BJ (cell line): Measurements from ENCODE around the gene DRC3. TPM values are rescaled to one million over a fixed set of nuclear protein-coding genes. Genes with fewer than 3 reads are reported as not detected.

Experiments
- CTCF ChIA-PET: fragments of 350-600 bp; formaldehyde crosslinking; extraction: SDS; loops from one replicate; lab custom pipeline; 2021; ENCODE audit warnings: antibody characterized with exemption, inconsistent platforms; lab: Yijun Ruan, JAX
- POLR2A ChIA-PET: fragments of 300-600 bp; sonication (Branson Sonifier 250); formaldehyde crosslinking; extraction: SDS; loops from one replicate; lab custom pipeline; 2021; ENCODE audit warnings: antibody characterized with exemption; lab: Charles Lee
- DNase-seq: peaks from one replicate; pipeline ENCODE4 v3.0.0-alpha.2; 2011; ENCODE audit warnings: low read depth
- H3K27me3 ChIP-seq: 2 replicates; pipeline ENCODE4 v1.6.0; 2011; ENCODE audit warnings: low read length; ENCODE audit not compliant: control insufficient read depth, insufficient read depth
- H3K36me3 ChIP-seq: 2 replicates; pipeline ENCODE4 v1.5.1; 2011; ENCODE audit warnings: low read length; ENCODE audit not compliant: control insufficient read depth, insufficient read depth
- H3K4me3 ChIP-seq: 2 replicates; pipeline ENCODE4 v1.5.1; 2011; ENCODE audit warnings: low read depth, mild to moderate bottlenecking, control low read depth, low read length
- polyA plus RNA-seq: library from polyadenylated mRNA; depleted of rRNA; stranded (reverse); fragments of >200 nt; gene quantifications from 2 replicates; pipeline ENCODE4 v1.2.3, GENCODE V29; 2011
- TF ChIP-seq, protein P1 (sequence below): IDR thresholded peaks from 2 replicates; pipeline ENCODE4 v1.5.1; 2011; ENCODE audit warnings: low read depth, mild to moderate bottlenecking, control low read depth, inconsistent platforms, low read length, moderate library complexity; ENCODE audit not compliant: insufficient read depth

Gene DRC3
- polyA plus RNA-seq, 1 experiment, result 1.2 TPM

DNA sequence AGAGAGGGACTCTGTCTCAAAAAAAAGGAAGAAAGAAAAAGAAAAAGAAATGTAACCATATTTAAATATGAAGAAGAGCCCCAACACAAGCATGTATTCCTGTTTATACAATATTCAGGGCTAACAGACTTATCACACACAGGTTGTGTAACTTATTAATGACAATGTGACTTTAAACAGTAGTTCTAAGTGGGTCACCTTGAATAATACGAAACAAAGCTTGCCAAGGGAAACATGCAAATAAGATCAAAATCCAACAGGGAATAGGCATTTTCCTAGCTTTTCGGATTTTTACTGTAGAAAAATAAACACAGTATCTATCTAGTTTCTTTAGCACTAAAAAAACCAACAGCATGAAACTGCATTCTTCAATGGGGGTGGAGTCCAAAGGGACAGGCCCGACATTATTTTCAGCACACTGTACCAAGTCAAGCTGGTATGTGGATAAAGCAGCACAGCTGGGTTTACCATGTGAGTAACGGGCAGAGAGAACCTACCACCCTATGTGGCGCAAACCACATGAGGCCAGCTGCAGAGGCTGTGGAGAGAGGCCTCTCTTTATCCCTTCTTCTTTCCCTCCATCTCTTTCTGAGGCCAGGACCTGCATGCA is 45.7 kb upstream of the DRC3 start:
- H3K4me3 ChIP-seq, result no peak overlapping the region
- ChIA-PET CTCF (interaction anchor here (1.3 kb wide), 1 partner anchor 246 kb away, joined by 3 read pairs; no protein-coding TSS in a partner anchor), POLR2A (no interaction called here)
- no peaks in the 10 kb centered on the region for H3K27me3 ChIP-seq
- no peaks in the 10 kb centered on the region for H3K36me3 ChIP-seq
- TF ChIP-seq, protein P1, sequence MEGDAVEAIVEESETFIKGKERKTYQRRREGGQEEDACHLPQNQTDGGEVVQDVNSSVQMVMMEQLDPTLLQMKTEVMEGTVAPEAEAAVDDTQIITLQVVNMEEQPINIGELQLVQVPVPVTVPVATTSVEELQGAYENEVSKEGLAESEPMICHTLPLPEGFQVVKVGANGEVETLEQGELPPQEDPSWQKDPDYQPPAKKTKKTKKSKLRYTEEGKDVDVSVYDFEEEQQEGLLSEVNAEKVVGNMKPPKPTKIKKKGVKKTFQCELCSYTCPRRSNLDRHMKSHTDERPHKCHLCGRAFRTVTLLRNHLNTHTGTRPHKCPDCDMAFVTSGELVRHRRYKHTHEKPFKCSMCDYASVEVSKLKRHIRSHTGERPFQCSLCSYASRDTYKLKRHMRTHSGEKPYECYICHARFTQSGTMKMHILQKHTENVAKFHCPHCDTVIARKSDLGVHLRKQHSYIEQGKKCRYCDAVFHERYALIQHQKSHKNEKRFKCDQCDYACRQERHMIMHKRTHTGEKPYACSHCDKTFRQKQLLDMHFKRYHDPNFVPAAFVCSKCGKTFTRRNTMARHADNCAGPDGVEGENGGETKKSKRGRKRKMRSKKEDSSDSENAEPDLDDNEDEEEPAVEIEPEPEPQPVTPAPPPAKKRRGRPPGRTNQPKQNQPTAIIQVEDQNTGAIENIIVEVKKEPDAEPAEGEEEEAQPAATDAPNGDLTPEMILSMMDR, result no peak
- no peak for DNase-seq

DNA sequence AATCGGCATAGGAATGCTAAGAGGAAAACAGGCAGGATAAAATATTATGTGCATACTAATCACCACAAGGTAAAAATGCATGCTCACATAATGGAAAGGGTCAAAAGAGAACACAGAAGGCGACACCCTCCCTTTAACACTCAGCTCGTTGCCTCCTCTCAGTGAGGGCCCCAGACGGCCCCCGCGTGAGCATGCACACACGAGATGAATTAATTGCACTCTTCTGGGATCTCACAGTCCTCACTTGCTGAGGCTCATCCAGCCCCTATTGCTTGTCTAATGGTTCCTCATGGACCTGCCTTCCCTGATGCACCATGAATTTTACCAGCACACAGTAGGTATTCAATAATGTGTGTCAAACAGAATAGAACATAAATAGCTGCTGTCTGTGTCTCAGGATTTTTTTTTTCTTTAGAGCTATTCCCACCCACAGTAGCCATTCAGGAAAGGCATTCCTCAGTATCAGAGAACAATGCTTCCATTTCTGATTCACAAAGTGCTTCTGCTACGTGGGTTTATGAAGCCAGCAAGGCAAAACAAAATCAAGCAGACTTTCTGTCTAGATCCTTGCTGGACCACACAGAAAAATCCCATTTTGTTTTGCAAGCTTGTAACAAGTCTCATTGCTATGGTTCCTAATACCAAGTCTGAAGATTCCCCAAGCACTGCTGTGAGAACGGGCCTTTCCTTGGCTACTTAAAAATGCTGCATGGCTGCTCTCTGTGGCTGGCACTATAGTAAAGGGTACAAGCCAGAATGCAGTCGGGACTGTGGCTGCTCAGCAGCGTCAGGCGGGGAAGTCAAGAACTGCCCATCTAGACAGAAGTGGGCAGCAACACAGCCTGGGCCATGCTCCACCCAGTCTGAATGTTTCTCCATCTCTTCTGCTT is 44.0 kb upstream of the DRC3 start:
- POLR2A ChIA-PET, result interaction anchor here (0.6 kb wide), 1 partner anchor 10 kb away, joined by 5 read pairs; no protein-coding TSS in a partner anchor
- CTCF ChIA-PET, result interaction anchor here (0.7 to 1.6 kb wide), 3 partner anchors 12 to 99 kb away, joined by 3 read pairs; no protein-coding TSS in a partner anchor
- no peaks in the 10 kb centered on the region for H3K36me3 ChIP-seq
- no peak overlapping the region for H3K4me3 ChIP-seq
- H3K27me3 ChIP-seq, result no peaks in the 10 kb centered on the region
- TF ChIP-seq, protein P1, result no peak
- no peak for DNase-seq

DNA sequence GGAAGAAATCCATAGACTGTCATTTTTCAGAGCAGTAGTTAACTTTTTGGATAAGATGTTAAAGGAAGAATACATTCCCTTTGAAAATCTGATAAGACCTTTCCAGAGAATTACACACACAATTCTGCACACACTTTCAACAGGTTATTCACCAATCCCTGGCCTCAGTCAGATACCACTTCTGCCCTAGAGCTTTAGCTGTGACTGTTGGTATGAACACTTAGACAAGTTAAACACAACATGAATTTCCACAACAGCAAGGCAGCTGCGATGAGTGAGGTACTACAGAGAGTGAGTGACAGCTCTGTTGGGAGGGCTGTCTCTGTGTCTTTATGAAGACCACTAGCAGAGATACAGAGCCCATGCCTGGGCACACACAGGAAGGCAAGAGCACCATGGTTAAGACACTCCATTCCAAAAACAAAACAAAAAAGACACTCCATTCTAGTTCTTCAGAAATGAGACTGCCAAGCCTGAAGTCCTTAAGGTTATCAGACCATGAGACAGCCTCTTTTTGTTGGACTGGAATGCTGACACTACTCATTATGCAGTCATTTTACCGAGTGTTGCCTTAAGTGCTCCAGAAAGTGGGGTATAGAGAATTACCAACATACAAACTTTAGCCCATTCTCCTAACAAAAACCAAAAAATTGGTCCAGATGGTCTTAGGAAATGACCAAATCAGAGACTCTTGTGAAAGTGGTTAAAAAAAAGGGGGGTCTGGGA is 42.8 kb upstream of the DRC3 start:
- Histone ChIP-seq H3K4me3 (no peak overlapping the region), H3K27me3 (no peaks in the 10 kb centered on the region), H3K36me3 (no peaks in the 10 kb centered on the region)
- POLR2A ChIA-PET, result no interaction called here
- DNase-seq, result no peak
- CTCF ChIA-PET, result interaction anchor here (1.0 kb wide), 1 partner anchor 12 kb away, joined by 3 read pairs; no protein-coding TSS in a partner anchor
- TF ChIP-seq, protein P1, result no peak

DNA sequence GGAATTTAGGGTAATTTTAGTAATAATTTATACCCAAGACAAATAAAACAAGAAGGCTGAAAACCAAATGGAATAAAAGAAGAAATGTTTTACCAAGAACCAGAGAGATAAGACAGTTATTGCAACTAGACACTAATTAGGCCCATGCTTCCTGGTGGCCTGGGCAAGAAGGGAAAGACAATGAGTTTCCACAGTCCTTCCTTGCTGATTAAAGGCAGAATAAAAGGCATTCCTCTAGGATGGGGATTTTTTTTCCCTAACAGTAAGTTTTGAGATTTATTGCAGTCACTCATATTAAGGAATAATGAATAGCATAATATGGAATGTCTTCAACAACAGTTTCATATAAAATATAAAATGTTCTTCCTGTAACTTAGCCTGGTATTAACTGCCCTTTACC is 42.0 kb upstream of the DRC3 start:
- H3K27me3 ChIP-seq, result no peaks in the 10 kb centered on the region
- CTCF ChIA-PET, result no interaction called here
- no peak overlapping the region for H3K4me3 ChIP-seq
- no peak for DNase-seq
- no peaks in the 10 kb centered on the region for H3K36me3 ChIP-seq
- TF ChIP-seq, protein P1, result no peak
- POLR2A ChIA-PET, result no interaction called here

DNA sequence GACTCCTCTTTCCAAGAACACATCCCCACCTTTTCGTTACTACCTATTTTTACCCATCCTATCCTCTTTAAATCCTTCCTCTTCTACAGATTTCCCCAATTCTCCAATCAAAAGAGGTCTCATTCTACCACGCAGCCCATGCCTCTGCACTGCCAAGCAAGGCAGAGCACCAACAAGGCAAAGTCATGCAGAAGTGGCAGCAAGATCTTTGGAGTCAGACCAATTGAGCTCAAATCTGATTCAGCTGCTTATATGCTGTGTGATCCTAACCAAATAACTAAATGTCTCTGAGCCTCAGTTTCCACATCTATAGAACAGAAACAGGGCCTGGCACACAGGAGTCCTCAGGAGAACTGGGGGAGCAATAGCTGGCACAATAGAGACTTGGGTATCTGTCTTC is 41.5 kb upstream of the DRC3 start:
- CTCF ChIA-PET, result interaction anchor here (0.8 to 2.5 kb wide), 3 partner anchors 10 to 13 kb away, joined by 3 to 8 read pairs (median 6); no protein-coding TSS in a partner anchor
- POLR2A ChIA-PET, result no interaction called here
- no peaks in the 10 kb centered on the region for H3K36me3 ChIP-seq
- no peak overlapping the region for H3K4me3 ChIP-seq
- H3K27me3 ChIP-seq, result no peaks in the 10 kb centered on the region
- TF ChIP-seq, protein P1, result no peak
- DNase-seq, result no peak
